Fibroblast of the aortic adventitia (primary cell): Measurements from ENCODE around the gene NUDT2. TPM values are rescaled to one million over a fixed set of nuclear protein-coding genes. Genes with fewer than 3 reads are reported as not detected.
"Not testable (repeated sequence)": the region's sequence is repeated elsewhere in the genome, so short reads cannot be mapped to it uniquely, and the experiment has no call there.

Source experiments
- DNase-seq: peaks from one replicate; pipeline ENCODE4 v3.0.0-alpha.2; 2010; ENCODE audit warnings: low read depth
- H3K4me3 ChIP-seq: 2 replicates; pipeline ENCODE4 v1.5.1; 2011; ENCODE audit warnings: low read depth, mild to moderate bottlenecking, control low read depth, low read length, moderate library complexity
- CTCF ChIP-seq: IDR thresholded peaks from 2 replicates; pipeline ENCODE4 v1.5.1; 2011; ENCODE audit warnings: mild to moderate bottlenecking, low read length, control low read depth, inconsistent platforms; ENCODE audit not compliant: insufficient read depth
- total RNA-seq: library from RNA; depleted of rRNA; stranded (reverse); fragments of >200 nt; gene quantifications from 2 replicates; pipeline ENCODE4 v1.2.3, GENCODE V29; 2012; ENCODE audit warnings: low replicate concordance

NUDT2 gene
- 18.4 and 22.0 TPM in 2 replicates for total RNA-seq

GRCh38 chr9:34328987-34329832 lies at the start of gene NUDT2, which contains the start of gene KIF24:
Gene NUDT2, plus strand, starts transcription at chr9:34329569. Its CDS starts 9,471 bp downstream, at chr9:34339040.
Gene KIF24, minus strand, starts transcription at chr9:34329268. Its CDS starts 17,922 bp downstream, at chr9:34311346.
- no peak for TF ChIP-seq CTCF
- DNase-seq = peak; percentile 100
- peak within 1 kb of the TSS; percentile 97 for H3K4me3 ChIP-seq

GRCh38 chr9:34282096-34282495 lies 47.3 kb upstream of the NUDT2 start:
- TF ChIP-seq CTCF = no peak
- no peak overlapping the region for H3K4me3 ChIP-seq
- DNase-seq = peak; percentile 39

GRCh38 chr9:34289159-34289558 lies 40.2 kb upstream of the NUDT2 start:
- TF ChIP-seq CTCF = no peak
- no peak for DNase-seq

GRCh38 chr9:34291023-34291422 lies 38.3 kb upstream of the NUDT2 start:
- no peak overlapping the region for H3K4me3 ChIP-seq
- DNase-seq = no peak
- no peak for TF ChIP-seq CTCF

More at GRCh38 chr9:34289159-34289558, 40.2 kb upstream of the NUDT2 start:
- no peak overlapping the region for H3K4me3 ChIP-seq

GRCh38 chr9:34291423-34291822 lies 37.9 kb upstream of the NUDT2 start:
- no peak overlapping the region for H3K4me3 ChIP-seq
- no peak for DNase-seq
- TF ChIP-seq CTCF = no peak

GRCh38 chr9:34292552-34292951 lies 36.8 kb upstream of the NUDT2 start:
- no peak overlapping the region for H3K4me3 ChIP-seq
- no peak for DNase-seq
- TF ChIP-seq CTCF = no peak

GRCh38 chr9:34301064-34301463 lies 28.3 kb upstream of the NUDT2 start:
- DNase-seq, H3K4me3 ChIP-seq: not testable (repeated sequence)

GRCh38 chr9:34308316-34308715 lies 21.1 kb upstream of the NUDT2 start:
- DNase-seq, H3K4me3 ChIP-seq: not testable (repeated sequence)
